HCT116 (cell line): ENCODE measurements around the gene SGSH. TPM values are rescaled to one million over a fixed set of nuclear protein-coding genes. Genes with fewer than 3 reads are reported as not detected.
A peak's percentile ranks its signal among the peaks of the same experiment; 100 is the strongest.

Experiments used
- ATAC-seq: fragments of 200-7000 bp; cut with Tn5 transposase; 2 replicates; pipeline ENCODE4 v1.9.1; 2020; ENCODE audit warnings: mild to moderate bottlenecking, moderate library complexity
- BruUV-seq: library from RNA; stranded (reverse); fragments of 400-500 nt; replicated peaks from 2 replicates; lab custom pipeline; 2021; lab: Mats Ljungman, UMichigan
- CTCF ChIA-PET: fragments of 300-600 bp; sonication (Branson Sonifier 250); formaldehyde crosslinking; loops from one replicate; lab custom pipeline; 2021; ENCODE audit warnings: antibody characterized with exemption; lab: Charles Lee
- POLR2A ChIA-PET: fragments of 300-600, 350-600 bp; sonication (Branson Sonifier 250); formaldehyde crosslinking; loops from one replicate; lab custom pipeline; 2021; ENCODE audit warnings: antibody characterized with exemption; lab: Charles Lee
- RAD21 ChIA-PET, 2 experiments: fragments of 300-600 bp; sonication (Branson Sonifier 250); formaldehyde crosslinking; loops; one replicate each; lab custom pipeline; 2023; ENCODE audit warnings: low total read pairs in 2 of 2; ENCODE audit not compliant: uncharacterized antibody in 2 of 2, unreplicated experiment in 2 of 2, low non-redundant PET in 1 of 2; lab: Charles Lee
- DNase-seq: peaks from one replicate; pipeline ENCODE4 v3.0.0-alpha.2; 2010; ENCODE audit warnings: low read depth, low spot score
- H2AFZ ChIP-seq: fragments of 200-600 bp; shearing (Covaris generic), sonication (generic); 2 replicates; pipeline ENCODE4 v1.6.1; 2017; ENCODE audit warnings: low read depth, mixed run types, mixed read lengths, antibody characterized with exemption, low read length; ENCODE audit not compliant: poor library complexity, severe bottlenecking
- H3K27ac ChIP-seq: 2 replicates; pipeline ENCODE4 v1.5.1; 2012; ENCODE audit warnings: low read depth, low read length
- H3K27me3 ChIP-seq: fragments of 200-600 bp; sonication (generic); 2 replicates; pipeline ENCODE4 v1.6.1; 2016; ENCODE audit warnings: mixed run types, low read length, mixed read lengths; ENCODE audit not compliant: insufficient read depth
- H3K36me3 ChIP-seq, 2 experiments: fragments of 200-500 bp in 1 of 2; fragments of 200-600 bp in 1 of 2; sonication (Bioruptor generic) in 1 of 2; sonication (generic) in 1 of 2; 2 replicates each; pipeline versions ENCODE4 v1.5.1 to v1.6.1; 2014 to 2016; ENCODE audit warnings: low read length in 2 of 2, inconsistent platforms in 1 of 2, mixed read lengths in 1 of 2, mixed run types in 1 of 2; ENCODE audit not compliant: insufficient read depth in 2 of 2, control insufficient read depth in 1 of 2
- H3K4me1 ChIP-seq, 2 experiments: fragments of 200-600 bp in 1 of 2; sonication (generic) in 1 of 2; 2 replicates each; pipeline versions ENCODE4 v1.5.1 to v1.6.1; 2012 to 2017; ENCODE audit warnings: low read length in 2 of 2, inconsistent platforms in 1 of 2, mild to moderate bottlenecking in 1 of 2, mixed read lengths in 1 of 2, mixed run types in 1 of 2, moderate library complexity in 1 of 2; ENCODE audit not compliant: insufficient read depth in 2 of 2, control insufficient read depth in 1 of 2
- H3K4me2 ChIP-seq: fragments of 200-600 bp; sonication (generic); 2 replicates; pipeline ENCODE4 v1.6.1; 2017; ENCODE audit warnings: mixed run types, low read length, mixed read lengths
- H3K4me3 ChIP-seq, 2 experiments: fragments of 200-600 bp in 1 of 2; sonication (generic) in 1 of 2; replicated peaks in 1 of 2; 2 replicates each; pipeline ENCODE4 v1.5.1; 2011 to 2016; ENCODE audit warnings: low read length in 2 of 2, control low read depth in 1 of 2, low read depth in 1 of 2, mild to moderate bottlenecking in 1 of 2, mixed read lengths in 1 of 2, mixed run types in 1 of 2
- H3K79me2 ChIP-seq: fragments of 200-600 bp; sonication (generic); 2 replicates; pipeline ENCODE4 v1.6.1; 2017; ENCODE audit warnings: mild to moderate bottlenecking, mixed run types, low read length, moderate library complexity, mixed read lengths; ENCODE audit not compliant: insufficient read depth
- H3K9ac ChIP-seq: fragments of 200-600 bp; sonication (generic); 2 replicates; pipeline ENCODE4 v1.6.1; 2016; ENCODE audit warnings: low read length, mixed read lengths
- H3K9me2 ChIP-seq: fragments of 200-600 bp; sonication (generic), shearing (Covaris generic); 2 replicates; pipeline ENCODE4 v1.6.1; 2017; ENCODE audit warnings: mixed run types, mild to moderate bottlenecking, moderate library complexity; ENCODE audit not compliant: insufficient read depth
- H3K9me3 ChIP-seq, 2 experiments: fragments of 200-500 bp in 1 of 2; fragments of 200-600 bp in 1 of 2; sonication (Bioruptor generic) in 1 of 2; sonication (generic) in 1 of 2; 2 replicates each; pipeline ENCODE4 v1.6.1; 2014 to 2017; ENCODE audit warnings: low read length in 2 of 2, mixed read lengths in 2 of 2, inconsistent platforms in 1 of 2, low read depth in 1 of 2, mild to moderate bottlenecking in 1 of 2, mixed run types in 1 of 2, moderate library complexity in 1 of 2; ENCODE audit not compliant: control insufficient read depth in 1 of 2, insufficient read depth in 1 of 2
- H4K20me1 ChIP-seq: fragments of 200-600 bp; sonication (generic), shearing (Covaris generic); 2 replicates; pipeline ENCODE4 v1.6.1; 2017; ENCODE audit warnings: mixed run types, mild to moderate bottlenecking, moderate library complexity; ENCODE audit not compliant: insufficient read depth
- CBX3 ChIP-seq: IDR thresholded peaks from 2 replicates; pipeline ENCODE4 v1.6.1; 2012; ENCODE audit warnings: low read depth
- CEBPB ChIP-seq: IDR thresholded peaks from 2 replicates; pipeline ENCODE4 v1.6.1; 2012; ENCODE audit warnings: low read depth
- EGR1 ChIP-seq: IDR thresholded peaks from 2 replicates; pipeline ENCODE4 v1.6.1; 2012; ENCODE audit warnings: low read depth
- ELF1 ChIP-seq: IDR thresholded peaks from 2 replicates; pipeline ENCODE4 v1.6.1; 2012; ENCODE audit warnings: low read depth, borderline replicate concordance
- EZH2 ChIP-seq: fragments of 200-600 bp; sonication (generic); IDR thresholded peaks from 2 replicates; pipeline ENCODE4 v1.6.1; 2017; ENCODE audit warnings: antibody characterized with exemption, mixed run types
- FOSL1 ChIP-seq: IDR thresholded peaks from 2 replicates; pipeline ENCODE4 v1.6.1; 2012; ENCODE audit warnings: low read depth
- JUND ChIP-seq: IDR thresholded peaks from 2 replicates; pipeline ENCODE4 v1.6.1; 2012
- MAX ChIP-seq: IDR thresholded peaks from 2 replicates; pipeline ENCODE4 v1.6.1; 2012
- POLR2AphosphoS5 ChIP-seq: IDR thresholded peaks from 2 replicates; pipeline ENCODE4 v1.6.1; 2011; ENCODE audit warnings: mild to moderate bottlenecking, low read depth, low read length, moderate library complexity
- SRF ChIP-seq: IDR thresholded peaks from 2 replicates; pipeline ENCODE4 v1.6.1; 2012; ENCODE audit warnings: low read depth
- TCF7L2 ChIP-seq: IDR thresholded peaks from 2 replicates; pipeline ENCODE4 v1.7.0; 2011; ENCODE audit warnings: borderline replicate concordance, inconsistent platforms; ENCODE audit not compliant: insufficient read depth, insufficient read length; ENCODE audit errors: extremely low read depth
- ZBTB33 ChIP-seq: IDR thresholded peaks from 2 replicates; pipeline ENCODE4 v1.6.1; 2011; ENCODE audit warnings: mild to moderate bottlenecking, low read length, moderate library complexity; ENCODE audit not compliant: insufficient replicate concordance; ENCODE audit errors: extremely low read depth
- ZFX ChIP-seq: fragments of 450-650 bp; IDR thresholded peaks from 2 replicates; pipeline ENCODE4 v1.6.1; 2017
- intact Hi-C: fragments of 100-400 bp; cut with micrococcal nuclease; formaldehyde crosslinking; loops from 2 replicates; pipeline ENCODE4 v1.10.0; 2022
- total RNA-seq: library from RNA; stranded (reverse); gene quantifications from one replicate; pipeline ENCODE4 v1.2.1, GENCODE V29; 2021; ENCODE audit not compliant: unreplicated experiment
- TF ChIP-seq, protein P1 (sequence below): IDR thresholded peaks from 2 replicates; pipeline ENCODE4 v1.6.1; 2012
- TF ChIP-seq, protein P2 (sequence below), 3 experiments: fragments of 200-600 bp in 1 of 3; sonication (generic) in 1 of 3; IDR thresholded peaks in 2 of 3; conservative IDR thresholded peaks in 1 of 3; 2 replicates each; pipeline ENCODE4 v1.5.1; 2012 to 2017; ENCODE audit warnings: low read depth in 2 of 3, low read length in 2 of 3, antibody characterized with exemption in 1 of 3, borderline replicate concordance in 1 of 3, control low read depth in 1 of 3, mild to moderate bottlenecking in 1 of 3, mixed read lengths in 1 of 3, mixed run types in 1 of 3, moderate library complexity in 1 of 3; ENCODE audit not compliant: insufficient read depth in 1 of 3

Gene SGSH
- total RNA-seq, 1 experiment from 2014 or later: 34.4 TPM

DNA sequence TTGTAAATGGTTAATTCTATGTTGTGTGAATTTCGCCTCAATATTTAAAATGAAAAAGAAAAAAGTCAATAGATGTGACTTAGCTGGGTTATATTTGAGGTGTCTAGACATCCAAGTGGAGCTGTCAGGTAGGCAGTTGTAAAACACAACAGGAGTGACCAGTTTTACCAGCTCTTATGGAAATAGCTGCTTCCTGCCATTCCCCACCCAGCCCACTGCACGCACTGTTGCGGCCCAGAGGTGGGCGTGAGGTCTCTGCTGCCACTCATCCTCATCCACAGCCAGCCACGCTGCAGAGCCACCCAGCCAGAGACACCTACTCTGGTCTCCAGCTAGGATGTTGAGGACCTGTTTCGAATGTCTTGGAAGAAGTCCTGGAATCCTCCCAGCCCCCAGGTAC, 53.7 kb downstream of the SGSH start:
- H3K4me2 ChIP-seq: no peak overlapping the region
- no peaks in the 10 kb centered on the region for H3K79me2 ChIP-seq
- BruUV-seq: no TSS peak
- ChIA-PET RAD21 (interaction anchor here in 1 of 2 experiments (0.5 kb wide), 1 partner anchor 26 kb away, joined by 3 read pairs; no protein-coding TSS in a partner anchor), CTCF (interaction anchor here (0.9 kb wide), 1 partner anchor 13 kb away, joined by 3 read pairs; no protein-coding TSS in a partner anchor), POLR2A (no interaction called here)
- no peak overlapping the region for H3K4me3 ChIP-seq
- H3K4me1 ChIP-seq: peaks cover 4 to 12% of the 10 kb centered on the region in 2 experiments; a peak in 2 of 4 replicates
- no peaks in the 10 kb centered on the region for H3K9me3 ChIP-seq
- no peaks in the 10 kb centered on the region for H3K36me3 ChIP-seq
- no peak overlapping the region for H2AFZ ChIP-seq
- H3K27ac ChIP-seq: no peak overlapping the region
- no peak for TF ChIP-seq EZH2
- TF ChIP-seq SRF: no peak
- no peak for TF ChIP-seq ZFX
- TF ChIP-seq JUND: no peak
- TF ChIP-seq, protein P1, sequence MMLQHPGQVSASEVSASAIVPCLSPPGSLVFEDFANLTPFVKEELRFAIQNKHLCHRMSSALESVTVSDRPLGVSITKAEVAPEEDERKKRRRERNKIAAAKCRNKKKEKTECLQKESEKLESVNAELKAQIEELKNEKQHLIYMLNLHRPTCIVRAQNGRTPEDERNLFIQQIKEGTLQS: no peak
- TF ChIP-seq CEBPB: no peak
- TF ChIP-seq TCF7L2: no peak
- no peak for TF ChIP-seq FOSL1
- TF ChIP-seq MAX: no peak
- TF ChIP-seq POLR2AphosphoS5: no peak
- TF ChIP-seq, protein P2, sequence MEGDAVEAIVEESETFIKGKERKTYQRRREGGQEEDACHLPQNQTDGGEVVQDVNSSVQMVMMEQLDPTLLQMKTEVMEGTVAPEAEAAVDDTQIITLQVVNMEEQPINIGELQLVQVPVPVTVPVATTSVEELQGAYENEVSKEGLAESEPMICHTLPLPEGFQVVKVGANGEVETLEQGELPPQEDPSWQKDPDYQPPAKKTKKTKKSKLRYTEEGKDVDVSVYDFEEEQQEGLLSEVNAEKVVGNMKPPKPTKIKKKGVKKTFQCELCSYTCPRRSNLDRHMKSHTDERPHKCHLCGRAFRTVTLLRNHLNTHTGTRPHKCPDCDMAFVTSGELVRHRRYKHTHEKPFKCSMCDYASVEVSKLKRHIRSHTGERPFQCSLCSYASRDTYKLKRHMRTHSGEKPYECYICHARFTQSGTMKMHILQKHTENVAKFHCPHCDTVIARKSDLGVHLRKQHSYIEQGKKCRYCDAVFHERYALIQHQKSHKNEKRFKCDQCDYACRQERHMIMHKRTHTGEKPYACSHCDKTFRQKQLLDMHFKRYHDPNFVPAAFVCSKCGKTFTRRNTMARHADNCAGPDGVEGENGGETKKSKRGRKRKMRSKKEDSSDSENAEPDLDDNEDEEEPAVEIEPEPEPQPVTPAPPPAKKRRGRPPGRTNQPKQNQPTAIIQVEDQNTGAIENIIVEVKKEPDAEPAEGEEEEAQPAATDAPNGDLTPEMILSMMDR (IDR thresholded peaks at IDR 0.05 in 2 of 3, conservative IDR thresholded peaks at IDR 0.05 in 1 of 3; ENCODE audit: borderline replicate concordance in 1 of 3, insufficient read depth in 1 of 3, low read depth in 2 of 3, low read length in 2 of 3): no peak
- TF ChIP-seq ELF1: no peak
- no peak for TF ChIP-seq CBX3
- no peak for TF ChIP-seq ZBTB33
- no peak for TF ChIP-seq EGR1
- TF ChIP-seq, all 23 proteins: peak for 0
- Histone ChIP-seq H3K9ac (no peak overlapping the region), H4K20me1 (no peaks in the 10 kb centered on the region), H3K27me3 (no peaks in the 10 kb centered on the region), H3K9me2 (no peaks in the 10 kb centered on the region)
- ATAC-seq (0 out of 2 replicates have a peak, but pooled peaks have one; percentile 35), DNase-seq (no peak)
- intact Hi-C loops: no loop called here
